ENCODE data around the gene MMP11.

MMP11 gene

GRCh38 chr22:23756891-23757290, 15.8 kb upstream of the MMP11 start:
- FAIRE-seq = no peak
- DNase-seq (ENCODE audit: insufficient read length, low spot score) = no peak

GRCh38 chr22:23759566-23759965, 13.1 kb upstream of the MMP11 start:
- DNase-seq (ENCODE audit: insufficient read length, low spot score) = no peak
- FAIRE-seq = no peak

- DNase-seq (ENCODE audit: insufficient read length, low spot score) (no peak), FAIRE-seq (no peak)
Measured at GRCh38 chr22:23760056-23760455, 12.6 kb upstream of the MMP11 start.

- DNase-seq (ENCODE audit: insufficient read length, low spot score) = no peak
- no peak for FAIRE-seq
Measured at GRCh38 chr22:23762842-23763578, 9.6 kb upstream of the MMP11 start, which contains the start of gene C22orf15. Gene C22orf15 (plus strand): TSS chr22:23762990. CDS start chr22:23763307, 317 bp downstream.

GRCh38 chr22:23763579-23763945, 9.1 kb upstream of the MMP11 start:
- DNase-seq (ENCODE audit: insufficient read length, low spot score) (no peak), FAIRE-seq (no peak)

- DNase-seq (ENCODE audit: insufficient read length, low spot score) = no peak
- FAIRE-seq = no peak
Measured at GRCh38 chr22:23763954-23764353, 8.7 kb upstream of the MMP11 start.

GRCh38 chr22:23764899-23765881, 7.5 kb upstream of the MMP11 start:
- DNase-seq (ENCODE audit: insufficient read length, low spot score) = no peak
- no peak for FAIRE-seq

GRCh38 chr22:23767303-23767672, 5.4 kb upstream of the MMP11 start:
- FAIRE-seq = no peak

GRCh38 chr22:23767673-23768548, 4.7 kb upstream of the MMP11 start, which contains the start of gene CHCHD10:
Gene CHCHD10 (minus strand): TSS chr22:23767972. CDS start chr22:23767874, 98 bp downstream.
- DNase-seq (ENCODE audit: insufficient read length, low spot score) (peak; percentile 86), FAIRE-seq (peak; percentile 83)

More at GRCh38 chr22:23767303-23767672, 5.4 kb upstream of the MMP11 start:
- no peak for DNase-seq (ENCODE audit: insufficient read length, low spot score)

- FAIRE-seq = no peak
- DNase-seq (ENCODE audit: insufficient read length, low spot score) = no peak
Measured at GRCh38 chr22:23769321-23769965, 3.2 kb upstream of the MMP11 start.

GRCh38 chr22:23772315-23772648, 367 bp upstream of the MMP11 start:
- FAIRE-seq = no peak
- no peak for DNase-seq (ENCODE audit: insufficient read length, low spot score)

GRCh38 chr22:23773483-23774113, 949 bp downstream of the MMP11 start:
- DNase-seq (ENCODE audit: insufficient read length, low spot score) (no peak), FAIRE-seq (no peak)

GRCh38 chr22:23774114-23774921, 1.7 kb downstream of the MMP11 start:
- no peak for FAIRE-seq

GRCh38 chr22:23774922-23775436, 2.3 kb downstream of the MMP11 start:
- DNase-seq (ENCODE audit: insufficient read length, low spot score) (no peak), FAIRE-seq (no peak)

More at GRCh38 chr22:23774114-23774921, 1.7 kb downstream of the MMP11 start:
- DNase-seq (ENCODE audit: insufficient read length, low spot score) = no peak

GRCh38 chr22:23775779-23776375, 3.2 kb downstream of the MMP11 start:
- DNase-seq (ENCODE audit: insufficient read length, low spot score) (no peak), FAIRE-seq (no peak)

GRCh38 chr22:23777776-23778576, 5.3 kb downstream of the MMP11 start:
- FAIRE-seq (no peak), DNase-seq (ENCODE audit: insufficient read length, low spot score) (no peak)

- FAIRE-seq = no peak
Measured at GRCh38 chr22:23778577-23778900, 5.9 kb downstream of the MMP11 start.

GRCh38 chr22:23779083-23779482, 6.4 kb downstream of the MMP11 start:
- no peak for FAIRE-seq
- no peak for DNase-seq (ENCODE audit: insufficient read length, low spot score)

More at GRCh38 chr22:23778577-23778900, 5.9 kb downstream of the MMP11 start:
- no peak for DNase-seq (ENCODE audit: insufficient read length, low spot score)
